Posterior vena cava (tissue), 2 donors: ENCODE measurements around the gene PRDX5. TPM values are rescaled to one million over a fixed set of nuclear protein-coding genes. Genes with fewer than 3 reads are reported as not detected.
A peak's percentile ranks its signal among the peaks of the same experiment; 100 is the strongest.

ENCODE experiments used
- DNase-seq: peaks from one replicate; pipeline ENCODE4 v3.0.0-alpha.2; 2020; ENCODE audit warnings: low spot score
- intact Hi-C, 2 donors: fragments of 100-400 bp; cut with DNase I; formaldehyde crosslinking; loops; one replicate each; pipeline versions ENCODE4 v1.14.1 to v1.14.2; 2022 to 2023
- total RNA-seq, 2 donors: library from RNA; stranded (reverse); fragmentation: NEBNext Ultra II Directional; extraction: Animal tissue kit (Norgen Biotek cat#: 25700); gene quantifications; one replicate each; pipeline ENCODE4 v1.2.1, GENCODE V29; 2021
- donor health status: DM: yes; HTN: yes; CAD: no.
- donor health status: DM: yes; HTN: yes; CAD: no.

The PRDX5 gene
- total RNA-seq, 2 donors from 2014 or later, result 82.7 to 98.6 TPM

- DNase-seq, result no peak
- intact Hi-C loops, result loop anchor here in 1 of 2 donors (5.0 kb wide), 1 partner anchor 42 kb away; no protein-coding TSS in a partner anchor
Measured at GRCh38 chr11:64353715-64354506, 36.0 kb downstream of the PRDX5 start.

- peak; percentile 94 for DNase-seq
- intact Hi-C loops, result no loop called here
Measured at GRCh38 chr11:64355078-64355940, 37.4 kb downstream of the PRDX5 start.

GRCh38 chr11:64356498-64357411, 38.8 kb downstream of the PRDX5 start:
- intact Hi-C loops, result no loop called here

GRCh38 chr11:64357446-64357845, 39.5 kb downstream of the PRDX5 start:
- intact Hi-C loops, result no loop called here
- DNase-seq, result no peak

More at GRCh38 chr11:64356498-64357411, 38.8 kb downstream of the PRDX5 start:
- no peak for DNase-seq

GRCh38 chr11:64357904-64358535, 40.1 kb downstream of the PRDX5 start:
- DNase-seq, result no peak
- intact Hi-C loops, result no loop called here

GRCh38 chr11:64358536-64358906, 40.6 kb downstream of the PRDX5 start:
- intact Hi-C loops, result no loop called here
- no peak for DNase-seq

- DNase-seq, result no peak
- intact Hi-C loops, result no loop called here
Measured at GRCh38 chr11:64358907-64359711, 41.2 kb downstream of the PRDX5 start, which contains the start of gene RPS6KA4. Gene RPS6KA4 (plus strand): TSS chr11:64359162. CDS start chr11:64359236, 74 bp downstream.

GRCh38 chr11:64359712-64360445, 42.0 kb downstream of the PRDX5 start:
- intact Hi-C loops, result no loop called here
- DNase-seq, result no peak

GRCh38 chr11:64360448-64360921, 42.6 kb downstream of the PRDX5 start:
- intact Hi-C loops, result no loop called here
- DNase-seq, result no peak

GRCh38 chr11:64361659-64362058, 43.7 kb downstream of the PRDX5 start:
- no peak for DNase-seq
- intact Hi-C loops, result no loop called here

- intact Hi-C loops, result no loop called here
- no peak for DNase-seq
Measured at GRCh38 chr11:64362339-64362738, 44.4 kb downstream of the PRDX5 start.

GRCh38 chr11:64364435-64364834, 46.5 kb downstream of the PRDX5 start:
- intact Hi-C loops, result no loop called here
- DNase-seq, result no peak

- no peak for DNase-seq
- intact Hi-C loops, result loop anchor here in 1 of 2 donors (5.0 kb wide), 1 partner anchor 768 kb away; no protein-coding TSS in a partner anchor
Measured at GRCh38 chr11:64364911-64365310, 47.0 kb downstream of the PRDX5 start.

GRCh38 chr11:64366751-64367150, 48.8 kb downstream of the PRDX5 start:
- DNase-seq, result no peak
- intact Hi-C loops, result loop anchor here in 1 of 2 donors (5.0 kb wide), 1 partner anchor 769 kb away; no protein-coding TSS in a partner anchor

- no peak for DNase-seq
- intact Hi-C loops, result loop anchor here in 1 of 2 donors (5.0 kb wide), 1 partner anchor 771 kb away; no protein-coding TSS in a partner anchor
Measured at GRCh38 chr11:64367931-64368672, 50.2 kb downstream of the PRDX5 start.

- no peak for DNase-seq
- intact Hi-C loops, result loop anchor here in 1 of 2 donors (5.0 kb wide), 1 partner anchor 771 kb away; no protein-coding TSS in a partner anchor
Measured at GRCh38 chr11:64368673-64369074, 50.8 kb downstream of the PRDX5 start.
